Activated T-helper 1 cell treated with anti-CD3 and anti-CD28 coated beads, Interleukin-2, amount 50 U/mL, for 16 hours (primary cell): Measurements from ENCODE around the gene PSORS1C1.

Experiments used
- DNase-seq, 2 donors: peaks; one replicate each; pipeline ENCODE4 v3.0.0-alpha.2; 2020; ENCODE audit warnings: low read depth in 1 of 2, low spot score in 1 of 2

The PSORS1C1 gene

DNA sequence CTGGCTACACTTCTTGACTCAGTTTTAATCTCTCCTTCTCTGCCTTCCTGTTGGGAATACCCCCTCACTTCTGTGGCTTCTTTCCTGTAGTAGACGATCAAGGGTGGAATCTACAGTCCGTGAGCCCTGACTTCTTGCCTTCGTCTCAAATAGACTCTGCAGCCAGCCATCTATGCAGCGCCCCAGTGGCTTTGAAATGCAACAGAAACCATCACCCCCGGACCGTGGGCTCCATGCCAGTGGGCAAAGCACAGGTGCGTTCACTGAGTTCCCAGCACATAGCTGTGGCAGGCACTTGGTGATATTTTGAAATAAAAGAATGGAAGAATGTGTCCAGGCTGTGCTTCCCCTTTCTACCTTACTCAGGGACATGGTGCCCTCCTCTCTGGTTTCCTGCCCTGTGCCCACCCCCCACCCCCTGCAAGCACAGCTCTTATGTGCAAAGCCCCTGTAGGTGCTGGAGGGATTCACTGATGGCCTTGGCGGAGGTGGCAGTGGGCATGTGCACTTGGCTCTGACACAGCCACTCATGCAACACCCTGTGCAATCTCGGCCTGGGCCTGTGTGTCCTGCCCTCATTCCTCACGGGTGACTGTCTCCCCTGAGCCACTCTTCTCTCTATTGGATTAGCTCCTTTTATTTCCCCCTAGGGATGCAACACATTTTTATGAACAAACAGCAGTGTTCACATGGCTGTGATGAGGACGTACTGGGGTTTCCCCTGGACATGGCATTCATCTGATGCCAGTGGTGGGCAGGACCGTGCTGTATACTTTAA, 11.2 kb downstream of the PSORS1C1 start:
- DNase-seq, result no peak

GRCh38 chr6:31126396-31127175, 12.0 kb downstream of the PSORS1C1 start:
- no peak for DNase-seq

DNA sequence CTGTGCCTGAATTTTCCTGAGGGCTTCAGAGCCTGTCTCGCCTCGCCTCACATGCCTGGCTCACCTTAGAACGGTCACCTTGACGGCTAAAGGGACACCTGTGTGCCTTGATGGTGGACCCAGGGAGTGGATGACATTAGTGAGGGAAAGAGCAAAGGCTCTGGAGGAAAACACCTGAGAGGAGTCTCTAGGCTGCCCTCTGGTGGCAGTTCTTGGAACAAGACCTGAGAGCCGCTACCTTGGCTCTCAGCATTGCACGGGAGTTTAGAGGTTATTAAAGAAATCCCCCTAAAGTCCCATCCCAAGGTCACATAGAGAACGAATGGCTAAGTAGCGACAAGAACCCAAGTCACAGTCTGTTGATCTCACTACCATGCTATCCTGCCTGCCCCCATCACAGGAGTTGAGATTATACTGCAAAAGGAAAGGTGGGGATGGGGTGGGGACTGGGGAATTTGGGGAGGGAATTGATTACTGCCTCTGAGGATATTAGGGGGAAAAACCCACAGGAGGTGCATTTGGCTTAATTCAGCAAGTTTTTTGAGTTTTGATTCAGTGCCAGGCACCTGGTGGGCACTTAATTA, 13.6 kb downstream of the PSORS1C1 start:
- peak; percentile 56 to 65 for DNase-seq

- no peak for DNase-seq
These were observed 14.5 kb downstream of the PSORS1C1 start for GRCh38 chr6:31129130-31129529.

- no peak for DNase-seq
These were observed 16.2 kb downstream of the PSORS1C1 start for GRCh38 chr6:31130751-31131150.

GRCh38 chr6:31131595-31131994, 17.0 kb downstream of the PSORS1C1 start:
- DNase-seq, result no peak

- DNase-seq, result no peak
These were observed 18.2 kb downstream of the PSORS1C1 start for GRCh38 chr6:31132806-31133205.

- no peak for DNase-seq
These were observed 21.1 kb downstream of the PSORS1C1 start for GRCh38 chr6:31135710-31136109.

GRCh38 chr6:31138982-31139381, 24.4 kb downstream of the PSORS1C1 start, which contains the start of gene PSORS1C2:
Gene PSORS1C2, minus strand, starts transcription at chr6:31139066. Its CDS starts 40 bp downstream, at chr6:31139026.
- no peak for DNase-seq

DNA sequence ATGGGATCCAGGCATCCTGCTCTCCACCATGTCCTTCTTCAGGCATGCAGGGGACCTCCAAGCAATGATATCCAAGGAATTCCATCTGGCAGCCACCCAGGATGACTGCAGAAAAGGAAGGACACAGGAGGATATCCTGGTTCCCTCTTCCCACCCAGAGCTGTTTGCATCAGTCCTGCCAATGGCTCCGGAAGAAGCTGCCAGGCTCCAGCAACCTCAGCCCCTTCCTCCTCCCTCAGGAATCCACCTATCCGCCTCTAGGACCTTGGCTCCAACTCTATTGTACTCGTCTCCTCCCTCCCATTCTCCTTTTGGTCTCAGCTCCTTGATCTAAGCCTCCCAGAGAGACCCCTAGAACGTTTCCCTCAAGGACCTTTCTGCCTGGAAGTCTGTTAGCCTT, 25.0 kb downstream of the PSORS1C1 start:
- no peak for DNase-seq

DNA sequence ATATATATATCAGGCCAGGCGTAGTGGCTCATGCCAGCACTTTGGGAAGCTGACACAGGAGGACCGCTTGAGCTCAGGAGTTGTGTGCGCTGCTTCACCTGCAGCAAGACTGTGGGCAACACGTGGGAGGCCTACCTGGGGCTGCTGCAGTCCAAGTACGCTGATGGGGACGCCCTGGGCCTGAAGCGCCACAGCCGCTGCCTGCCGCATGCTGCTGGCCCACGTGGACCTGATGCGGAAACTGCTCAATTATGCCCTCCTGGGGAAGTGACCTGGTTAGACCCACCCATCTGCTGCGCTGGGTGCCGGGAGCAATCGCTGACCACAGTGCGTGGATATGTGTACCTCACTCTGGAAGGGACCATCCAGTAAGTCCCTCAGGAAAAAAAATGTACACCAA, 26.0 kb downstream of the PSORS1C1 start:
- DNase-seq, result no peak

- no peak for DNase-seq
These were observed 27.8 kb downstream of the PSORS1C1 start for GRCh38 chr6:31142361-31142761.

DNA sequence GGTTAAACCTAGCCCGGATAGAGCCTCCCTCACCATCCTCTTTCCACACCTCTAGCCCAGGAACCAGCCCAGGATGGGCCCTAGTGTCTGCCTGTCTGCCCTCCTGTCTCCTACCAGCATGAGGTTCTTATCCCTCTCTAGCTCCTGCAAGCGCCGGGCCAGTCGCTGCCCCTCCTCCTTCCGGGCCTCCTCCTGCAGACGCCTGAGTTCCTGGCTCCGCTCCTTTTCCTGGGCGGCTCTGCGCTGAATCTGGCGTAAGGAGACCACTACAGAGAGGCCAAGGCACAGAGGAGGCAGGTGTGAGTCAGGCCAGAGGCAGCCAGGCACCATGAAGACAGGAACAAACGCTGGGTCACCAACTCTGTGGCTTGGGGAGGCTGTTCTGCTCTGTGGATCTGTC, 28.5 kb downstream of the PSORS1C1 start:
- DNase-seq, result no peak

GRCh38 chr6:31144296-31144969, 29.8 kb downstream of the PSORS1C1 start:
- no peak for DNase-seq

GRCh38 chr6:31144970-31145340, 30.4 kb downstream of the PSORS1C1 start:
- no peak for DNase-seq

- DNase-seq, result no peak
These were observed 30.8 kb downstream of the PSORS1C1 start for GRCh38 chr6:31145386-31145785.

- no peak for DNase-seq
These were observed 35.3 kb downstream of the PSORS1C1 start for GRCh38 chr6:31149827-31150447.

DNA sequence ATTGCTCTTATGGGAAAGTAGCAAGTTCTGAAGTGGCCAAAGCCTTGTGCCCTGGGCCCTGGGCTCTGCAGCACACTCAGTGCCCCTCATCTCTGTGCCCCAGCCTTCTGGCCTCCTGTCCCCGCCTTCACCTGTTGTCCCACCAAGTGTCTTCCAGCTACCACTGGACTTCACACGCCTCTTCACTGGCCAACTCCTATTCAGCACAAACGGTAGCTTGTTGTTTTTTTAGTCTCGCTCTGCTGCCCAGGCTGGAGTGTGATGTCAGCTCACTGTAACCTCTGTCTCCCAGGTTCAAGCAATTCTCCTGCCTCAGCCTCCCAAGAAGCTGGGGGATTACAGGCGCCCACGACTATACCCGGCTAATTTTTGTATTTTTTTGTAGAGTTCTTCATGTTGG, 38.2 kb downstream of the PSORS1C1 start:
- no peak for DNase-seq

- no peak for DNase-seq
These were observed 39.8 kb downstream of the PSORS1C1 start for GRCh38 chr6:31154436-31154835.

GRCh38 chr6:31156641-31157040, 42.0 kb downstream of the PSORS1C1 start:
- DNase-seq, result no peak

DNA sequence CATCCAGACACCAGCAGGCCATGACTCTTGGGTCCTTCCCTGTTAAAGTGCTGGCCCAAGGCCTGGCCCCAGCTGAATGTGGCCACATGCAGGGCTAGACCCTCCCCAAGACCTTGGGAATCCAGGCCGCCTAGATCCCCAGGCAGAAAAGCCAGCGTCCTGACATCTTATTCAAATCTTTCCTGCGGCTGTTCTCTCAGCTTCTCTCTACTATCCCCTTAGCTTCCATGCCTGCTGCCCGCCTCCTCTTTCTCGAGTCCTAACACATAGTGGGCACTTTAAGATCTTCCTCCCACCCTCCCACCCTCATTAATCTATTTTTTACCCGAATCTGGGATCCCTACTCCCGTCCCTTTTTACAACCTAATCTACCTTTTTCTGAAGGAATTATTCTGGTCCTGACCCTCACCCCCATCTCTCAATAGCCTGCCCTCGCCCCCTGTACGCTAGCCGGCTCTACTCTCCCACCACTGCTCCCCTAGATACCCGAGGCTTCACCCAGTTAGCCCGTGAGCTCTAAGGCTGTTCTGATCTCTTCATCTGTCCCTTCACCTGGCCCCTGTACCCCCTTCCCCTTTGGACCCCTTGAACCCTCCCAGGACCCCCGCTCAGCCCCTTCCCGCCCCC, 43.0 kb downstream of the PSORS1C1 start, which contains the start of gene CCHCR1:
Gene CCHCR1, minus strand, starts transcription at position 290 of the 627 bp plus-strand sequence. Its CDS starts 202 bp downstream, at position 88.
- DNase-seq, result no peak
